K562 (cell line): Measurements from ENCODE around the gene ARID5B. TPM values are rescaled to one million over a fixed set of nuclear protein-coding genes. Genes with fewer than 3 reads are reported as not detected.

Experiments
- ATAC-seq: fragments of 200-7000 bp; cut with Tn5 transposase; 3 replicates; pipeline ENCODE4 v1.9.1; 2020; ENCODE audit warnings: moderate library complexity
- BruUV-seq: library from RNA; stranded (reverse); fragments of 400-500 nt; replicated peaks from 2 replicates; lab custom pipeline; 2021; lab: Mats Ljungman, UMichigan
- CTCF ChIA-PET: fragments of 300-600 bp; formaldehyde crosslinking; extraction: SDS; loops from one replicate; lab custom pipeline; 2021; ENCODE audit warnings: low intra/inter-chr PET ratio; lab: Yijun Ruan, JAX
- POLR2A ChIA-PET: fragments of 300-600, 350-650 bp; sonication (Branson Sonifier 250); formaldehyde crosslinking; extraction: SDS; loops from one replicate; lab custom pipeline; 2021; ENCODE audit warnings: antibody characterized with exemption, inconsistent platforms; lab: Yijun Ruan, JAX
- DNase-seq, 4 experiments: peaks; one replicate each; pipeline versions ENCODE4 v3.0.0 to v3.0.0-alpha.2; 2011 to 2018; ENCODE audit warnings: low spot score in 3 of 4, mixed read lengths in 3 of 4; ENCODE audit errors: extremely low read depth in 1 of 4
- FAIRE-seq: peaks from 2 replicates; lab custom pipeline; 2011; peaks lifted over from hg19 to GRCh38; lab: Jason Lieb, UNC
- H2AFZ ChIP-seq: 2 replicates; pipeline ENCODE4 v1.6.0; 2011; ENCODE audit warnings: low read depth, low read length, control low read depth, inconsistent platforms
- H3K27ac ChIP-seq: fragments of 200-600 bp; 3 replicates; pipeline ENCODE4 v1.8.0; 2011; ENCODE audit warnings: low read depth, mild to moderate bottlenecking, control low read depth, inconsistent platforms, low read length, moderate library complexity, mixed read lengths; ENCODE audit errors: extremely low read depth
- H3K27me3 ChIP-seq, 2 experiments: fragments of 300-600 bp in 1 of 2; 2 replicates in 1 of 2; 3 replicates in 1 of 2; pipeline versions ENCODE4 v1.6.0 to v1.8.0; 2011; ENCODE audit warnings: inconsistent platforms in 2 of 2, low read length in 2 of 2, mild to moderate bottlenecking in 1 of 2, mixed read lengths in 1 of 2, moderate library complexity in 1 of 2; ENCODE audit not compliant: control insufficient read depth in 2 of 2, insufficient read depth in 2 of 2
- H3K36me3 ChIP-seq: fragments of 300-600 bp; 3 replicates; pipeline ENCODE4 v1.8.0; 2011; ENCODE audit warnings: mild to moderate bottlenecking, low read length, inconsistent platforms; ENCODE audit not compliant: control insufficient read depth, insufficient read depth
- H3K4me1 ChIP-seq, 2 experiments: fragments of 200-600 bp in 1 of 2; replicated peaks in 1 of 2; 2 replicates in 1 of 2; 3 replicates in 1 of 2; pipeline versions ENCODE4 v1.5.1 to v1.8.0; 2011; ENCODE audit warnings: inconsistent platforms in 2 of 2, low read length in 2 of 2, mild to moderate bottlenecking in 1 of 2, mixed read lengths in 1 of 2, moderate library complexity in 1 of 2; ENCODE audit not compliant: control insufficient read depth in 2 of 2, insufficient read depth in 2 of 2
- H3K4me2 ChIP-seq: 2 replicates; pipeline ENCODE4 v1.6.1; 2011; ENCODE audit warnings: low read length, control low read depth, inconsistent platforms, mixed read lengths; ENCODE audit not compliant: insufficient read depth
- H3K4me3 ChIP-seq: fragments of 200-600 bp; sonication (generic), shearing (Covaris generic); 2 replicates; pipeline ENCODE4 v1.5.1; 2016; ENCODE audit warnings: control low read depth, inconsistent platforms
- H3K79me2 ChIP-seq: fragments of 200-600 bp; 3 replicates; pipeline ENCODE4 v1.8.0; 2011; ENCODE audit warnings: low read length, inconsistent platforms; ENCODE audit not compliant: control insufficient read depth, insufficient read depth
- H3K9ac ChIP-seq, 2 experiments: 2 replicates each; pipeline versions ENCODE4 v1.6.0 to v1.6.1; 2011; ENCODE audit warnings: low read depth in 2 of 2, low read length in 2 of 2, control low read depth in 1 of 2, inconsistent platforms in 1 of 2, mild to moderate bottlenecking in 1 of 2, mixed read lengths in 1 of 2; ENCODE audit not compliant: insufficient read depth in 1 of 2
- H3K9me1 ChIP-seq: one replicate; pipeline ENCODE4 v1.6.0; 2011; ENCODE audit warnings: inconsistent platforms, mild to moderate bottlenecking, low read length, moderate library complexity; ENCODE audit not compliant: control insufficient read depth, insufficient read depth
- H3K9me3 ChIP-seq: replicated peaks from 2 replicates; pipeline ENCODE4 v1.5.1; 2011; ENCODE audit warnings: low read depth, low read length, inconsistent platforms; ENCODE audit not compliant: control insufficient read depth, insufficient read depth
- H4K20me1 ChIP-seq: replicated peaks from 2 replicates; pipeline ENCODE4 v1.6.1; 2011; ENCODE audit warnings: low read length, inconsistent platforms, mixed read lengths; ENCODE audit not compliant: control insufficient read depth, insufficient read depth
- CXXC5 ChIP-seq: fragments of 250-450 bp; sonication (Bioruptor Pico); IDR thresholded peaks from 2 replicates; pipeline ENCODE4 v1.8.0; 2022; ENCODE audit warnings: inconsistent platforms, mild to moderate bottlenecking, moderate library complexity
- FOXJ2 ChIP-seq: fragments of 200-800 bp; sonication (Bioruptor generic); IDR thresholded peaks from 2 replicates; pipeline ENCODE4 v1.6.1; 2016; ENCODE audit warnings: missing genetic modification characterization, missing compliant biosample characterization
- FOXJ3 ChIP-seq: sonication (generic); formaldehyde crosslinking; IDR thresholded peaks from 2 replicates; pipeline ENCODE4 v1.4.0; 2020; ENCODE audit warnings: mild to moderate bottlenecking, missing genetic modification reagents
- HDAC6 ChIP-seq: IDR thresholded peaks from 2 replicates; pipeline ENCODE4 v1.6.1; 2012; ENCODE audit warnings: low read depth, mild to moderate bottlenecking, control low read depth, inconsistent platforms, low read length, moderate library complexity
- NFIC ChIP-seq: fragments of 450-650 bp; IDR thresholded peaks from 2 replicates; pipeline ENCODE4 v1.6.1; 2017; ENCODE audit warnings: mild to moderate bottlenecking, inconsistent platforms
- RFX1 ChIP-seq: fragments of 450-650 bp; IDR thresholded peaks from 2 replicates; pipeline ENCODE4 v1.6.1; 2016; ENCODE audit warnings: mild to moderate bottlenecking, moderate library complexity
- RREB1 ChIP-seq: fragments of 250-450 bp; sonication (Bioruptor Pico); IDR thresholded peaks from 2 replicates; pipeline ENCODE4 v1.4.0; 2020
- TCF7 ChIP-seq: sonication (generic); IDR thresholded peaks from 2 replicates; pipeline ENCODE4 v1.6.1; 2016; ENCODE audit warnings: antibody characterized with exemption, borderline replicate concordance
- ZNF134 ChIP-seq: fragments of 250-450 bp; sonication (Bioruptor Pico); conservative IDR thresholded peaks from 2 replicates; pipeline ENCODE4 v1.4.0; 2020
- ZNF174 ChIP-seq: fragments of 250-450 bp; sonication (Bioruptor Pico); IDR thresholded peaks from 2 replicates; pipeline ENCODE4 v1.4.0; 2020; ENCODE audit warnings: mild to moderate bottlenecking
- ZSCAN29 ChIP-seq: fragments of 450-650 bp; IDR thresholded peaks from 2 replicates; pipeline ENCODE4 v1.6.1; 2017
- WGBS: fragments of 100-300 bp; shearing (Covaris generic); methylation state at CpG from one replicate; pipeline ENCODE4 v1.1.6; 2016; ENCODE audit warnings: low coverage, mixed read lengths; ENCODE audit not compliant: insufficient coverage; ENCODE audit errors: missing lambda C conversion rate; 5-methylcytosine and 5-hydroxymethylcytosine counted together
- in situ Hi-C: fragments of 300-500 bp; cut with MboI; formaldehyde crosslinking; loops from 4 replicates; pipeline ENCODE4 v1.15.0; 2018; ENCODE audit warnings: inconsistent platforms, mixed read lengths
- intact Hi-C: fragments of 100-400 bp; cut with micrococcal nuclease; formaldehyde crosslinking; loops from 2 replicates; pipeline ENCODE4 v1.14.2; 2022
- polyA plus RNA-seq, 8 experiments: library from polyadenylated mRNA; depleted of rRNA in 4 of 8; stranded (reverse) in 5 of 8; unstranded in 3 of 8; fragments of >200 nt; fragmentation: Nextera tagmentation in 2 of 8; fragmentation: Illumina TruSeq in 1 of 8; extraction: Ambion mirVana in 2 of 8; extraction: Trizol in 1 of 8; gene quantifications; 2 replicates each; pipeline versions ENCODE4 v1.2.1 to v1.2.3, GENCODE V29; 2011 to 2014; ENCODE audit warnings: inconsistent platforms in 1 of 8, missing spikeins in 1 of 8
- total RNA-seq, 7 experiments: library from RNA; depleted of rRNA in 6 of 7; stranded (reverse); fragments of >200 nt in 6 of 7; fragmentation: Illumina TruSeq in 2 of 7; extraction: Trizol in 2 of 7; gene quantifications; 2 replicates each; pipeline versions ENCODE4 v1.2.1 to v1.2.3, GENCODE V29; 2011 to 2021; ENCODE audit warnings: low replicate concordance in 1 of 7

Gene ARID5B
- total and polyA plus RNA-seq, 9 of the 15 experiments (the other 6 are each of a cell fraction or from before 2014, with no cell fraction given) = 0.48 to 1.6 (median 0.80) TPM

- ATAC-seq (0 out of 3 replicates have a peak, but pooled peaks have one; percentile 47), DNase-seq (peak in 3 of 4 experiments; percentile 32 to 69 (median 38)), FAIRE-seq (no peak)
- Histone ChIP-seq H3K36me3 (no peaks in the 10 kb centered on the region), H3K4me2 (no peak overlapping the region), H3K4me3 (no peak overlapping the region), H3K27ac (no peak overlapping the region), H3K4me1 (no peaks in the 10 kb centered on the region), H3K9me3 (no peaks in the 10 kb centered on the region), H3K9me1 (no peaks in the 10 kb centered on the region), H3K79me2 (no peaks in the 10 kb centered on the region), H3K27me3 (no peaks in the 10 kb centered on the region), H3K9ac (no peak overlapping the region), H4K20me1 (no peaks in the 10 kb centered on the region), H2AFZ (no peak overlapping the region)
- BruUV-seq = no TSS peak
- intact Hi-C loops = no loop called here
- POLR2A ChIA-PET = no interaction called here
- 2% methylated on average over 3 of the region's 3 CpGs for WGBS
- CTCF ChIA-PET = interaction anchor here (0.7 kb wide), 1 partner anchor 40 kb away, joined by 3 read pairs; no protein-coding TSS in a partner anchor
- in situ Hi-C loops = no loop called here
- TF ChIP-seq FOXJ3 (CRISPR knock-in tag) (0 out of 2 replicates have a peak, but pooled peaks have one; percentile 41), NFIC (peak; percentile 70), ZNF134 (no peak), FOXJ2 (tag) (peak; percentile 89), RFX1 (peak; percentile 78)
These were observed 182.1 kb downstream of the ARID5B start for GRCh38 chr10:62083412-62084267.

GRCh38 chr10:62084451-62084850 is 183.0 kb downstream of the ARID5B start:
- Histone ChIP-seq H3K4me3 (no peak overlapping the region), H3K9ac (no peak overlapping the region), H3K36me3 (no peaks in the 10 kb centered on the region), H3K27ac (no peak overlapping the region), H3K9me1 (no peaks in the 10 kb centered on the region), H3K4me1 (no peaks in the 10 kb centered on the region), H3K27me3 (no peaks in the 10 kb centered on the region), H2AFZ (no peak overlapping the region), H3K4me2 (no peak overlapping the region), H4K20me1 (no peaks in the 10 kb centered on the region), H3K9me3 (no peaks in the 10 kb centered on the region), H3K79me2 (no peaks in the 10 kb centered on the region)
- ChIA-PET POLR2A (no interaction called here), CTCF (no interaction called here)
- DNase-seq (no peak), ATAC-seq (no peak), FAIRE-seq (no peak)
- intact Hi-C loops = no loop called here
- in situ Hi-C loops = no loop called here
- no TSS peak for BruUV-seq
- 30% methylated on average over 2 of the region's 2 CpGs for whole genome bisulfite sequencing
- TF ChIP-seq ZNF174 (CRISPR knock-in tag) (no peak), CXXC5 (CRISPR knock-in tag) (no peak), TCF7 (no peak), HDAC6 (no peak), RREB1 (CRISPR knock-in tag) (no peak), ZSCAN29 (no peak)
